GM21381 (cell line): ENCODE results near the gene MRPL43.
"Not testable (repeated sequence)": the region's sequence is repeated elsewhere in the genome, so short reads cannot be mapped to it uniquely, and the experiment has no call there.

Experiments
- ATAC-seq: cut with Tn5 transposase; IDR thresholded peaks from one replicate; pipeline ENCODE4 v1.9.1; 2021; ENCODE audit warnings: mild to moderate bottlenecking, moderate library complexity; ENCODE audit not compliant: unreplicated experiment

The MRPL43 gene

DNA sequence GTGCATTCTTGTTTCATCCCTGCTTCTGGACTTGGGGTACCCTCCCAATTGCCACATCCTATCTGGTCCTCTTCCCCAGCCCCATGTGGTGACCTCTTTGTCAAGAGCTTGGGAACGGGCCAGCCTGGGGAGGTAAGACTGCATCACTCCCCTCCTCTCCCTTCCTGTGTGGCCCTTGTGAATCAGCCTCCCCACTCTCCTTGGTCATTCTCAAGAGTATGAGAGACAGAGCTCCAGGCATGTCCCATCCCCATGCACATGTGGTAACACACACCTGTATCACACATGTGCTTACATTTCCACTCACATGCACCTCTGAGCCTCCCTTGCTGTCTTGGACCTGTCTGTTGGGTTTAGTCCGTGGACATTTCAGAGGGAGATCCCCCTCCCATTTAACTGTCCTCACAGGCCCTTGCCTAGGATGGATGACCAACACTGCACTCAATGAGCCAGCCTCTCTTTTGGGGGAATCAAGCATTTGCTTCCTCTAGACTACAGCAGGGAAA is 2.6 kb downstream of the MRPL43 start:
- ATAC-seq, result no peak

DNA sequence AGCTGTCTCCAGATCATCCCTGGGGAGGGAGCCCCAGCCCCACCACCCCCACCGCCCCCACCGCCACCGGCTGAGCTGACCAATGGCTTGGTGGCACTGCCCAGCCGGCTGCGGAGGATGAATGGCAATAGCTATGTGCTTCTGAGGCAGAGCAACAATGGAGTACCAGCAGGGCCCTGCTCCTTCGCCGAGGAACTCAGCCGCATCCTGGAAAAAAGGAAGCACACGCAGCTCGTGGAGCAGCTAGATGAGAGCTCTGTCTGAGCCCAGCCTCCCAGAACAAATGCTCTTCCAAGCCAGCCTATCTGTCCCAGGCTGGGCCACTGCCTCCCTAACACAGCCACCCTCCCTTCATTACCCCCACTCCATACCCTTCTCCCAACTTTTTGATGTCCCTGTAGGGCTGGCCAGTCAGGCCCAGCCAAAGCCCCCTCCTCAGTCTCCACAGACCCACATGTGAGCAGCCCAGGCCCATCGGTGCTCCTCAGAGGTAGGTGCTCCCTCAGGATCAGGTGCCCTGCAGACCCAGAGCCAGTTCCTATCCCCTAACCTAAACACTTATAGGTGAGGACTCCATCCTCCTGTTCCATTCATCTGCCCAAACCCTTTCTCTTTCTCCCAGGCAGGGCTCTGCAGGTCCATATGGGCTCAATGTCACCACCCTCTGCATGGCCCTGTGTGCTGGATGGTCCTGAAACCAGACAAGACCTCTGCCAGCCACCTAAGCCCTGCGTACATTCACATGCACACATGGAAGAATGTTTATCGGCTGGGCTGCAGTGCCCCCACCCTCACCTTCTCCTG is 3.2 kb downstream of the MRPL43 start:
- no peak for ATAC-seq

DNA sequence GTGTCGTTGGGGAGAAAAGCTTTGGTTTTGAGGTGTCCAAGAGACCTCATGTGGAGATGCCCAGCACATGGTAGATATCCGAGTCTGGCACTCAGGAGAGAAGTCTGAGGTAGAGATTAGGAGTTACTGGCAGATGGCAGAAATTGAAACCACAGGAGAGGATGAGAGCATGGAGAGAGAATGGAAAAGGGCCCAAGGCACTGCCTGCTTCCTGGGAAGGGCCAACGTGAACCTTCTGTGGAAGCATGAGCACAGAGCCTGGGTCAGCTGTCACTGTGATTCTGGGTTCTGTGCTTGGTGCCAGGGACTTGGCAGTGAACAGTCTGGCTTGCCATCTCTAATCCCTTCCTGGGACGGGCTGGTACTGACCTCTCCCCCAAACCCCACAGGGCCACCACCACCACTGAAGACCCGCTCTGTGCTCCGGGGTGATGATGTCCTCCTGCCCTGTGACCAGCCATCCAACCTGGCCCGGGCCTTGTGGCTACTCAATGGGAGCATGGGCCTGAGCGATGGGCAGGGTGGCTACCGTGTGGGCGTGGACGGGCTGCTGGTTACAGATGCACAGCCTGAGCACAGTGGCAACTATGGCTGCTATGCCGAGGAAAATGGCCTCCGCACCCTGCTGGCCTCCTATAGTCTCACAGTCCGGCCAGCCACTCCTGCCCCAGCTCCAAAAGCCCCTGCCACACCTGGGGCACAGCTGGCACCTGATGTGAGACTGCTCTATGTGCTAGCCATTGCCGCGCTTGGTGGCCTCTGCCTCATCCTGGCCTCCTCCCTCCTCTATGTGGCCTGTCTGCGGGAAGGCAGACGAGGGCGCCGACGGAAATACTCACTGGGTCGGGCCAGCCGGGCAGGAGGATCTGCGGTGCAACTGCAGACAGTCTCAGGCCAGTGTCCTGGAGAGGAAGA is 4.1 kb downstream of the MRPL43 start:
- no peak for ATAC-seq

DNA sequence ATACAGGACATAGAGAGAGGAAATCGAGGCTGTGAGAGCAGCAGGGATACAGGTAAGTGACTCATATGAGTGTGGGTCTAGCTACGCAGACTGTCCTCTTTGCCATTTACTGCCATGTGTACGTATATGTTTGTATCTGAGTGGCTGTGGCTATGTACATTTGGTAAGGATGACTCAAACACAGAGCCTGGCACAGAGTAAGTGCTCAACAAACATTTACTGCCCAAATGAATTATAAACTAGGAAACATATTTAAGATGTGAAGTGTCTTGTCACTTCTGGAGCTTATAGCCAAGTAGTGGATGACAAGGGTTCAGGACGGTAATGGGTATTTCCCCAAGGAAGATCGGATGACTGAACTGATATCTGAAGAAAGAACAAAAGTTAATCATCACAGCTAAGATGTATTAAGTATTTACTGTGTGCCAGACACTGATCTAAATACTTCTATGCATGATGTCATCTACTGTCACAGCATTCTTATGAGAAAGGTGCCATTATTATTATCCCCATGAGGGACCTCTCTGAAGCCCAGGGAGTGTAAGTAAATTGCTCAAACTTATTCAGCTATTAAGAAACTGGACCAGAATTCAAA is 6.0 kb downstream of the MRPL43 start:
- no peak for ATAC-seq

DNA sequence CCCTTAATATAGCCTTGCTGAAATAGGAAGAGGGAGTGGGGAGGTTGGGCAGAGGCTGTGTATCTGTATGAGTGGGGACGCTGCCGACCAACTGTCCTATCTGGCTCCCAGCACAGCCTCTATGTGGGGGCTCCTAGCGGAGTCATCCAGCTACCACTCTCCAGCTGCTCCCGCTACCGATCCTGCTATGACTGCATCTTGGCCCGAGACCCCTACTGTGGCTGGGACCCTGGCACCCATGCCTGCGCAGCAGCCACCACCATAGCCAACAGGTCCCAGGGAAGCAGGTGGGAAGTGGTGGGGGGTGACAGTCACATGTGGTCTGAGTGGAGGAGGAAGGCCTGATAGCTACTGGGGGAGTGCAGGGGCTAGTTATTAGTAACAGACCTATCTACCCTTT is 6.6 kb downstream of the MRPL43 start:
- ATAC-seq, result no peak

DNA sequence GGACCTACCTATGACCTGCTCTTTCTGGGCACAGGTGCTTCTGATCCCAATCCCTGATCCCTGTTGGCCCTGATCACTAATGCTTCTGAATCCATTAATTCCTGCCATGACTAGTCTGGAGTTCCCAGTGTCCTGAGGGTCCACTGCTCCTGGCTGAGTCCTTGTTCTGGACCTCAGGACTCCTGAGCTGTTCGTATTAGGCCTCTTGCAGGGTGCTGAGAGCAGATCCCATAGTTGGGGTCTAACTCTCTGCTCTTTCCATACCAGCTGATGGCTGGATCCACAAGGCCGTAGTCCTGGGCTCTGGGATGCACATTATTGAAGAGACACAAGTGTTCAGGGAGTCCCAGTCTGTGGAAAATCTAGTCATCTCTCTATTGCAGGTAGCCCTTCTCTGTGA is 7.0 kb downstream of the MRPL43 start:
- ATAC-seq, result no peak

DNA sequence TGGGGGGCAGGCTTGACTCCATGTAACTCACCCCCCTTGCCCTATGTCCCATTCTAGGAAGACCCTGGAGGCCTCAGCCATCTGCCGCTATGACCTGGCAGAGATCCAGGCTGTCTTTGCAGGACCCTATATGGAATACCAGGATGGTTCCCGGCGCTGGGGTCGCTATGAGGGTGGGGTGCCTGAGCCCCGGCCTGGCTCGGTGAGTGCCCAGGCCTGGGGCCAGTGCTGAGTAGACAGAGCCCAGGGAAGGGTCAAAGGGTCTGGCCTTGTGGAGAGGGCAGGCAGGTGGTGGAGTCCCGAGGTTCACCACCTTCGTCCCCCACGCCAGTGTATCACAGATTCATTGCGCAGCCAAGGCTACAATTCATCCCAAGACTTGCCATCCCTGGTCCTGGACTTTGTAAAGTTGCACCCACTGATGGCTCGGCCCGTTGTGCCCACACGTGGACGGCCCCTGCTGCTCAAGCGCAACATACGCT is 7.5 kb downstream of the MRPL43 start:
- no peak for ATAC-seq

DNA sequence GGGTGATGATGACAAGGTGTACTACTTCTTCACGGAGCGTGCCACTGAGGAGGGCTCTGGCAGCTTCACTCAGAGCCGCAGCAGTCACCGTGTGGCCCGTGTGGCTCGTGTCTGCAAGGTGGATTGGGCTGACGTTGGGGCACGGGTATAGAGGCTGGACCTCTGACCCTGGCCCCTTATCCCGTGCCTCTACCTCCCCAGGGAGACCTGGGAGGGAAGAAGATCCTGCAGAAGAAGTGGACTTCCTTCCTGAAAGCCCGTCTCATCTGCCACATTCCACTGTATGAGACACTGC is 8.4 kb downstream of the MRPL43 start:
- ATAC-seq, result no peak

DNA sequence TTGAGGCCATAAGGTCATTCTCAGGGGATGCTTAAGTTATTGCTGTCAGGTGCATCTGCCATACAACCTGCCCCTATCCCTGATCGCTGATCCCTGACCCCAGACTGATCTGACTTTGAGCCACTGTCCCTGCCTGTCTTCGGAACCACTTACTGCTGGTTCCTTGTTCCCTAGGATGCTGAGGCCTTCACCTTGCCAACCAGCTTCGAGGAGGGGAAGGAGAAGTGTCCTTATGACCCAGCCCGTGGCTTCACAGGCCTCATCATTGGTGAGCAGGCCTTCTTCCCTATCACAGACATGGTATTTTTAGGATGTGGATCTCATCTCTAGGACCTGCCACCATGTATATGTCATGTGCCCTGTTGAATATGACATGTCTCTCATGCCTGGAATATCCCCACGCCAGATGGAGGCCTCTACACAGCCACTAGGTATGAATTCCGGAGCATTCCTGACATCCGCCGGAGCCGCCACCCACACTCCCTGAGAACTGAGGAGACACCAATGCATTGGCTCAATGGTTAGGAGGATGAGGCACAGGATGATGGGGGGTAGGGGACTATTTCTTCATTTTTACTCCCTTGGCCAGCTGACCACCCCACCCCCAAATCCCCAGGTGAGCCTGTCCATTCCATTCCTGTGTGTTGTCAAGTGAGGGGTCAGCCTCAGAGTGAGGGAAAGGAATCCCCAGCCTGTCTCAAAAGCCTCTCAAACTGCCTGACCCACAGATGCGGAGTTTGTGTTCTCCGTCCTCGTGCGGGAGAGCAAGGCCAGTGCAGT is 9.0 kb downstream of the MRPL43 start:
- no peak for ATAC-seq

DNA sequence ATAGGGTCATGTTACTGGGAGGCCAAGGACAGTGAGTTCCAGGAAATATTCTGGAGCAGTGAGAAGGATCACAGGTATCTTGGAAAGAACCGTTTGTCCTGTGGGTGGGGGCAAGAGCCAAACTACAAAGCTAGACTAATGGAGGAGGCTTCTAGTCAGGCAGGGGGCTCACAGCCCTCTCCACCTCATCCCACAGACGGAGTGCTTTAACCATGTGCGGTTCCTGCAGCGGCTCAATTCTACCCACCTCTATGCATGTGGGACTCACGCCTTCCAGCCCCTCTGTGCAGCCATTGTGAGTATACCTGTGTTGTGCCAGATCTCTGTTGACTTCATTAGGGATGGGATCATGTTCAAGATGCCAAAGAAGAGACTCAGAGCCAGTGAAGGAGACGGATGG is 9.9 kb downstream of the MRPL43 start:
- ATAC-seq, result no peak

DNA sequence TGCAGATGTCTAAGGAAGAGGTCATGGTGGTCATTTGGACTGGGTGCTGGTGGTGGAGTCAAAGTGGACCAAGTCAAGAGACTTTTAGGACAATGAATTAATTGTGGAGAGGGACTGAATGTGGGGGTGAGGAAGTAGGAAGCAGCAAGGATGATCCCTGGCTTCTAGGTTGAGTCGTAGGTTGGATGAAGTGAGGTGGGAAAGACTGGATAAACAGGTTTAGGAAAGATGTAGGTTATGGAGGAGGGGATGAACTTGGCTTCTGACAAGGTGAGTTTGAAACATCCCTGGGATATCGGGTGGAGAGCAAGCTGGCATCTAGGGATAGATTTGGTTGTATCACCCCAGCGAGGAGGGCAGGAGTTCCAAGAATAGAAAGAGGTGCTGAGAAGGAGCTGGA is 10.4 kb downstream of the MRPL43 start:
- no peak for ATAC-seq

DNA sequence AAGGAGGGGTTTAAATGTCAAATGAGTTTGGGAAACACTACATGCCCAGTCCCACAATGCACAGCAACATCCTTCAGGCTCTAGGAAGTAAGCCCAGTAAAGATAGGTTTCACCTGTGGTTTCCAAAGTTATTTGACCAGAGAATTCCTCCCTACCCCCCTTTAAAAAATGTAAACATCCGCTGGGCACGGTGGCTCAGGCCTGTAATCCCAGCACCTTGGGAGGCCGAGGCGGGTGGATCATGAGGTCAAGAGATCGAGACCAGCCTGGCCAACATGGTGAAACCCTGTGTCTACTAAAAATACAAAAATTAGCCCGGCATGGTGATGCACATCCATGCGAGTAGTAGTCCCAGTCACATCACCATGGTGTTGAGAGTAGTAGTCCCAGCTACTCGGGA is 11.9 kb downstream of the MRPL43 start:
- not testable (repeated sequence) for ATAC-seq

DNA sequence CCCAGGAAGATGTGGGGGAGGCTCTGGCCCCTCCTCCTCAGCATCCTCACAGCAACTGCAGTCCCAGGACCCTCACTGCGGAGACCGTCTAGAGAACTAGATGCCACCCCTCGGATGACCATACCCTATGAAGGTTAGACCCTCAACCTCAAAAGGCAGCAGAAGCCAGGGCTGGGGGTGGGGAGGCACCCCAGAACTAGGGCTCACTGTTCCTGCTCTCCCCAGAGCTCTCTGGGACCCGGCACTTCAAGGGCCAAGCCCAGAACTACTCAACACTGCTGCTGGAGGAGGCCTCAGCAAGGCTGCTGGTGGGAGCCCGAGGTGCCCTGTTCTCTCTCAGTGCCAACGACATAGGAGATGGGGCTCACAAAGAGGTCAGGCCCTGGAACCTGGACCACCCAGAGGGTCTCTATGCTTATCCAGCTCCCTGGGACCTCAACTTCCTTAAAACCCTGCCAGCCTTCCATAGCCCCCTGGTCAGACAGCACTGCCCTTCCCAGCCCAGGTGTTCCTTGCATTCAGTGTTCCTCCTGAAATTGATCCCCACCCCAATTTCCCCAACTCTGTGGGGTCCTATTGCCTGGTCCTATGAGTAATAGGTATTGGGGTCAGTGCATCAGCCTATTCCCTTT is 14.3 kb downstream of the MRPL43 start:
- ATAC-seq, result no peak

DNA sequence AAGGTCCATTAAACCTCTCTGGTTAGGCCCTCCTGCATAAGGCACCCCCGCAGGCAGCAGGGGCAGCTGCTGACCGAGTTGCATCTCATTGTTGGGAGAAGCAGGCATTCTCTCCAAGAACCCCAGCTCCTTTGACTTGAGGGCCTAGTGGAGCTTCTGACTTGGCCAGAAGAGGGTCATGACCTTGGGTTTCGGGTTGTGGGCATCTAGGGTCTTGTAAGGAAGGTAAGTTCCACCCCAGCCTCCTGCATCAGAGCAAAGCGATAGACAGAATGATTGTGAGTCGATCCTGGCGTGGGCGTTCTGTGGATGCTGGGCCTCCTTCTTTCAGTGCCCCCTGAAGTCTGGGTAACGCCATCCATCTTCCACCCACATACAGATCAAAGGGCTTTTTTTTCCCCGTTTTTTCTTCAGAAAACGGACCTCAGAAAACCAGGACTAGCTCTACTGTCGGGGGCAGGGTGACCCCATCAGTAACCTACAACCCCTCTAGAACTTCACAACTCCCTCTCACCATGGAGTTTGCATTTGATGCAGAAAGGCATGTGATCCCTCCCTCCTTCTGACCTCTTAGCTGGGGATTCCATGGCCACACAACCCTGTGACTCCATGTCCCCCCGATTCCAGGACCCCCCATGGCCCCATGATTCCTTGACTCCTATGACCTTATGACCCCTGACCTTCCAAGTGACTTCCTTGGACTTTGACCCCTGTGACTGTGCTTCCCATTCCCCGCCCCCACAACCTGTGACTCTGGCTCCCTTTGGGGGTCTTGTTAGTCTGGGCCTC is 15.0 kb downstream of the MRPL43 start:
- ATAC-seq, result no peak

DNA sequence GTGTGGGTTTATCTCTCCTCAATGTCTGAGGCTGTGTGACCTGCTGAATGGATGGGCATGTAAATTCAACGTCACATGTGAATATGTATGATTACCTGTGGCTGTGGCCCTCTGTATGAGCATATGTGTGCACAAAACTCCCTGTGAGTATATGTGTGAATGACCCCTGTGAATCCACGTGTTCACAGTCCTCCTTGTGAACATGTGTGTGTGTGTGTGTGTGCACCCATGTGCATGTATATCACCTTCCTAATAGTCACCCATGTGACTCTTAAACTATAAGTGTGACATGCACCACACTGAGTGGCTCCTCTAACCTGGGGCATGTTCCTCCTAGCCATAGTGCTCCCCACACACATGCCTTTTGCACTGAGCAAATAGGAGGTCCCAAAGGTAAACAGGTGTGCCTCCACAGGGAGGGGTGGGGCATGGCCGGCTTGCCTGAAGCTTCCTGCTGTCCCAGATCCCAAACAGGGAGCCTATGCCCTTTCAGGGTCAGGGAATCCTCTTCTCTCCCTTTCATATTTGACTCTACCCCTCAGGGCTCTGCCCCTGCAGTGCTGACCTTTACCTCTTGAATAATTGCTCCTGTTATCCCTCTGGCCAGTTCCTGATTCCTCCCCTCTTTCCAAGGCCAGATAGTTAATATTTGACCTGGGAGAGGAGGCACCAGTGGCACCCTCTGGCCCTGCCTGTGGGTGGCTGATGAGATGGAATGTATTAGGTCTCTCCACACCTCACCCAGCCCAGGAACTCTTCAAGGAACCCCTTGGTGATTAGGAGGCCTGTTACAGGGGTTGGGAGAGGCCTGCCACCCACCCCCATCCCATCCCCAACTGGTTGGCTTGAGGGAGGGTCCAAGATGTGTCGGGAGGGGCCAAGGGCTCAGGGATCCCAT is 16.1 kb downstream of the MRPL43 start:
- ATAC-seq, result no peak

DNA sequence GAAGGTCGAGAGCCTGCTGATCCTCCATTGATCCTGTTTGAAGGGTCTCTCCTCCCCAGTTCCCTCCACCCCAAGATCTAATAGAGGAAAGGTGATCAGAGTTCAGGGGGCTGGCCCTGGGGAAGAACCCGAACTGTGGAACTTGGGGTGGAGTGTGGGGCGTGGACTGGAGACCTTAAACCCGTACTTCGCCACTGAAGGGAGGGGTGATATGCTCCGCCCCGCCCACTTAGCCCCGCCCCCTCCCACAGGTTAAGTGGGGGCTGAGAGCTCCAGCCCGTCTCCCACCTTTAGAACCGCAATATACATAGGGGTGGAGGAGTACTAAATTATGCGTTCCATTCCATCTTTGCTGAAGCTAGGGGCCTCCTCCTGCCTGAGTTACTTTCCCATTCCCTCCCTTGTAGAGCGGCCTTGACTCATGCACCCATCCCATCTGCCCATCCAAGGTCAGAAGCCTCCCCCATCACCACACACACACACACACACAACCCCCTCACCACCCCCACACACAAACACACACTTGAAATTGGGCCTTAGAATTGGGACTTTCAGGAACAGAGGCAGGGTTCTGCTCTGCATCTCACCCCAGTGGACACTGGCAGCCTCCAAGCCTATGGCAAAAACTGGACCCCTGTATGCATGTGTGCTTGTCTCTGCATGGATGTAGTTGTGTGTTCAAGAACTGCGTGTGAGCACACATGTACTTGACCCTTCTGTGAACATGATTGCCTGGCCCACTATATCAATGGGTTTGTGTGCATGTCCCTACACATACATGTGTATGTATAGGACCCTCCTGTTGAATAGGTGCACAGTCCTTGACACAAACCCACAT is 17.0 kb downstream of the MRPL43 start:
- no peak for ATAC-seq

DNA sequence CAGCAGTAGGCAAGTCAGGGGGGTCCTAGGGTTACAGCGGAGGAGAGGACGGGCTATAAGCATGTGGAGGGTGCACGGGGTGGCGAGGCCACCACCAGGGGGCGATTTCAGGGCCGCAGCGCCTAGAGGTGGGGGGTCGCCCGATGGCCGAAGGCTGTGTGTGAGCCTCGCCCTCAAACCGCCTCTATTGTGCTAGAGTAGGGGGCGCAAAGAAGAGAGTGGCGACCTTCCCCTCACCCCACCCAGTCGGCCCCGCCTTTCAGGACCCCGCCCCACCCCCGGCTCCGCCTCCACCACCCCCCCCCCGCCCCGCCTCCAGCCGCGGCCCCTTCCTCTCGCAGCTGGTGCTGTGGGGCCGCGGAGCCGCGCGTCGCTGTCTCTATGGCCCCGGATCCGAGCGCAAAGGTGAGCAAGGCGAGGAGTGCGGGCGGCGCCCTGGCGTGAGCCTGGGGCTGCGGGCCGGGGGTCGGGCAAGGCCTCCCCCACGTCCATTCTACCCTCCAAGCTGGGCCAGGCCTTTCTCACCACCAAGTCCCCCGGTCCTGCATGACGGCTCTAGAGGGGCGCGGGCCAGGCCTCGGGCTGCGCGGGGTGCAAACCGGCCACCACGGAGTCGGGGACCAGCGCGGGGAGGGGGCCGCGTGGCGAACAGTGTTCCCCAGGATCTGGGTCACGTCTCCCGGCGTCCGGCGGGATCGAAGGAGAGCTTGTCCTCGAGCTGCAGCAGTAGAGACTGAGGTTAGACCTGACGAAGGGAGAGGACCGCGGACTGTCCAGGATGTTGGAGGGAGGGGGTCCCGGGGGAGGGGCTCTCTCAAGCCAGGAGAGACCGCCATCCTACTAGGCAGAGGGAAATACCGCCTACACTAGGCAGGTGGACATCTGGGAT is 17.9 kb downstream of the MRPL43 start, which contains the start of gene SEMA4G:
Gene SEMA4G (plus strand): TSS at position 318 of the 889 bp plus-strand sequence. CDS start 3,409 bp downstream, outside the sequence.
- ATAC-seq, result no peak
